Measurements from ENCODE around the gene ZFYVE26.

ZFYVE26 gene

DNA sequence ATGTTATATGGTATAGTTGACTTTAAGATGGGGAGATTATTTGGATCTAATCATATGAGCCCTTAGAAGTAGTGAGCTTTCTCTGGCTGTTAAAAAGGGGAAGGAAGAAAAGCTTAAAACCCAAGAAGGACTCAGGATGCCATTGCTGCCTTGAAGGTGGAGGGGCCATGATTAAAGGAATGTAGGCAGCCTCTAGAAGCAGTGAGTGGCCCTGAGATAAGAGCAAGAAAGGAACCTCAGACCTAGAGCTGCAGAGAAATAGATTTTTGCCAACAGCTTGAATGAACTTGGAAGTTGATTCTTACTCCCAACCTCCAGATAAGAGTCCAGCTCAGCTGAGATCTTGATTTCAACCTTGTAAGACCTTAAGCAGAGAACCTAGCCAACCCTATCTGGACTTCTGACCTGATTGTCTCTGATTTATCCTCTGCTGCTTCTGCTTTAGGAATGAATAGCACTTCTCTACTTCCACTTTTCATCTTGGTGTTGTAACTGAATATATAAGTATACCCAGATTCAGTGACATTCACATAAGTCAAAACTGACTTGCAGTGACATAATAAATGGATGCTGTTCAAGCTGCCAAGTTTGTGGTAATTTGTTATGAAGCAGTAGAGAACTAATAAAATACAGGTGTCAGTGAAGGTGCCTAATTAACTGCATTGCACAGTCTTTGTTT lies 36.7 kb upstream of the ZFYVE26 start:
- FAIRE-seq (no peak), DNase-seq (ENCODE audit: insufficient read length, low spot score) (no peak)
- TF ChIP-seq, protein P1, sequence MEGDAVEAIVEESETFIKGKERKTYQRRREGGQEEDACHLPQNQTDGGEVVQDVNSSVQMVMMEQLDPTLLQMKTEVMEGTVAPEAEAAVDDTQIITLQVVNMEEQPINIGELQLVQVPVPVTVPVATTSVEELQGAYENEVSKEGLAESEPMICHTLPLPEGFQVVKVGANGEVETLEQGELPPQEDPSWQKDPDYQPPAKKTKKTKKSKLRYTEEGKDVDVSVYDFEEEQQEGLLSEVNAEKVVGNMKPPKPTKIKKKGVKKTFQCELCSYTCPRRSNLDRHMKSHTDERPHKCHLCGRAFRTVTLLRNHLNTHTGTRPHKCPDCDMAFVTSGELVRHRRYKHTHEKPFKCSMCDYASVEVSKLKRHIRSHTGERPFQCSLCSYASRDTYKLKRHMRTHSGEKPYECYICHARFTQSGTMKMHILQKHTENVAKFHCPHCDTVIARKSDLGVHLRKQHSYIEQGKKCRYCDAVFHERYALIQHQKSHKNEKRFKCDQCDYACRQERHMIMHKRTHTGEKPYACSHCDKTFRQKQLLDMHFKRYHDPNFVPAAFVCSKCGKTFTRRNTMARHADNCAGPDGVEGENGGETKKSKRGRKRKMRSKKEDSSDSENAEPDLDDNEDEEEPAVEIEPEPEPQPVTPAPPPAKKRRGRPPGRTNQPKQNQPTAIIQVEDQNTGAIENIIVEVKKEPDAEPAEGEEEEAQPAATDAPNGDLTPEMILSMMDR (IDR thresholded peaks at IDR 0.05; ENCODE audit: insufficient read depth, missing control alignments) = no peak

DNA sequence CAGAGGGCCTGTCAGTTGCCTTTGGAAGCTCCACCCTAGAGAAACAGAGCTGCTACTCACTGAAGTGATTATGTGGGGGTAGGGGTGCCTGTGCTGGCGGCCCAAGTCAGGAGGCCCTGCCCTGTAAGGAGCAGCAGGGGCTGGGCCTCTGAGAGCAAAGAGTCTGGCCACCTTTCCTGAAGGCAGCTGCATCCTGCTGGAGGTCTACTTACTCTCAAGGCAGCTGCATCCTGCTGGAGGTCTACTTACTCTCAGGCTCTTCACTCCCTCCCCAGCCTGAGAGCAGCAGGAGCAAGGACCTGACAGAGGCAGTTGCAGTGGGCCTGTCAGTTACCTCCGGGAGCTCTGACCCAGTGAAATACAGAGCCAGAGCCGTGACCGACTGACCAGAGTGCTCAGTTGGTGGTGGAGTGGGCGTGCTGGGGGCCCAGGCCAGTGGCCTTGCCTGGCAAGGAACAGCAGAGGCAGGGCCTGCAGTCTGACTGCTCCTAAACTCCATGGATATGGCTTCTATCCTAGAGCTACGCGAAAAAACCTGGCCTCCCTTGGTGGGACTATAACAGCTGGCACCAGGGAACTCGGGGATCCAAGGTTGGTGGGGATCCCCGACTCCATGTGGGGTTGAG lies 35.5 kb upstream of the ZFYVE26 start:
- no peak for DNase-seq (ENCODE audit: insufficient read length, low spot score)
- TF ChIP-seq, protein P1 (IDR thresholded peaks at IDR 0.05; ENCODE audit: insufficient read depth, missing control alignments) = no peak
- no peak for FAIRE-seq

- DNase-seq (ENCODE audit: insufficient read length, low spot score) (no peak), FAIRE-seq (no peak)
- TF ChIP-seq, protein P1 (IDR thresholded peaks at IDR 0.05; ENCODE audit: insufficient read depth, missing control alignments) = no peak
These were observed 33.9 kb upstream of the ZFYVE26 start for GRCh38 chr14:67850066-67850830.

GRCh38 chr14:67846029-67846610 lies 29.7 kb upstream of the ZFYVE26 start:
- no peak for FAIRE-seq
- no peak for DNase-seq (ENCODE audit: insufficient read length, low spot score)

GRCh38 chr14:67837011-67837624 lies 20.7 kb upstream of the ZFYVE26 start:
- TF ChIP-seq, protein P1 (IDR thresholded peaks at IDR 0.05; ENCODE audit: insufficient read depth, missing control alignments) = peak; percentile 72

More at GRCh38 chr14:67846029-67846610, 29.7 kb upstream of the ZFYVE26 start:
- TF ChIP-seq, protein P1 (IDR thresholded peaks at IDR 0.05; ENCODE audit: insufficient read depth, missing control alignments) = no peak

GRCh38 chr14:67835596-67835995 lies 19.2 kb upstream of the ZFYVE26 start:
- TF ChIP-seq, protein P1 (IDR thresholded peaks at IDR 0.05; ENCODE audit: insufficient read depth, missing control alignments) = no peak
- no peak for FAIRE-seq
- no peak for DNase-seq (ENCODE audit: insufficient read length, low spot score)

More at GRCh38 chr14:67837011-67837624, 20.7 kb upstream of the ZFYVE26 start:
- FAIRE-seq (no peak), DNase-seq (ENCODE audit: insufficient read length, low spot score) (no peak)
